Tibial nerve (tissue), 4 donors: ENCODE data around the gene PCDH9. TPM values are rescaled to one million over a fixed set of nuclear protein-coding genes. Genes with fewer than 3 reads are reported as not detected.

Experiments used
- DNase-seq, 2 donors: peaks; one replicate each; pipeline ENCODE4 v3.0.0-alpha.2; 2019; ENCODE audit warnings: low spot score in 2 of 2
- H3K27ac ChIP-seq, 4 donors: fragments of 200-600 bp; sonication (generic) in 3 of 4; one replicate each; pipeline ENCODE4 v1.5.1; 2017 to 2019; ENCODE audit warnings: mild to moderate bottlenecking in 1 of 4
- H3K27me3 ChIP-seq, 2 donors: fragments of 200-600 bp; sonication (generic) in 1 of 2; one replicate each; pipeline versions ENCODE4 v1.5.1 to v1.6.0; 2017 to 2019
- H3K36me3 ChIP-seq, 3 donors: fragments of 200-600 bp; sonication (generic); one replicate each; pipeline ENCODE4 v1.5.1; 2018 to 2019
- H3K4me1 ChIP-seq, 4 donors: fragments of 200-600 bp; sonication (generic) in 3 of 4; one replicate each; pipeline ENCODE4 v1.5.1; 2017 to 2019
- H3K4me3 ChIP-seq, 4 donors: fragments of 200-600 bp; sonication (generic) in 3 of 4; one replicate each; pipeline ENCODE4 v1.5.1; 2017 to 2019; ENCODE audit warnings: mild to moderate bottlenecking in 1 of 4, moderate library complexity in 1 of 4
- H3K9me3 ChIP-seq, 4 donors: fragments of 200-600 bp; sonication (generic) in 3 of 4; one replicate each; pipeline ENCODE4 v1.5.1; 2017 to 2019
- CTCF ChIP-seq, 5 experiments: fragments of 200-600 bp in 3 of 5; fragments of 450-650 bp in 2 of 5; sonication (generic) in 3 of 5; IDR thresholded peaks; one replicate each; pipeline ENCODE4 v1.5.1; 2016 to 2019; ENCODE audit warnings: antibody characterized with exemption in 5 of 5, mild to moderate bottlenecking in 3 of 5, moderate library complexity in 2 of 5
- EP300 ChIP-seq, 2 donors: sonication (generic); formaldehyde crosslinking; IDR thresholded peaks; one replicate each; pipeline ENCODE4 v1.6.1; 2017; ENCODE audit warnings: antibody characterized with exemption in 2 of 2, mild to moderate bottlenecking in 1 of 2
- POLR2A ChIP-seq, 2 donors: fragments of 450-650 bp; IDR thresholded peaks; one replicate each; pipeline ENCODE4 v1.6.1; 2017; ENCODE audit warnings: antibody characterized with exemption in 2 of 2, mild to moderate bottlenecking in 2 of 2, moderate library complexity in 2 of 2
- WGBS, 2 donors: methylation state at CpG; one replicate each; pipeline ENCODE4 v1.1.5; 2018; 5-methylcytosine and 5-hydroxymethylcytosine counted together
- total RNA-seq, 4 donors: library from RNA; depleted of rRNA; stranded (reverse); fragments of >200 nt; gene quantifications; one replicate each; pipeline ENCODE4 v1.1.0, GENCODE V29; 2016

PCDH9 gene
- total RNA-seq, 4 donors from 2014 or later, result 11.8 to 28.6 (median 14.4) TPM

GRCh38 chr13:66665991-66666390, 564.1 kb downstream of the PCDH9 start:
- H3K4me3 ChIP-seq, result no peak overlapping the region
- H3K27me3 ChIP-seq, result no peaks in the 10 kb centered on the region
- no peak overlapping the region for H3K27ac ChIP-seq
- no peaks in the 10 kb centered on the region for H3K9me3 ChIP-seq
- TF ChIP-seq CTCF (IDR thresholded peaks at IDR 0.05) (no peak), EP300 (IDR thresholded peaks at IDR 0.05) (no peak), POLR2A (IDR thresholded peaks at IDR 0.05) (no peak)
- DNase-seq, result no peak
- H3K4me1 ChIP-seq, result no peaks in the 10 kb centered on the region
- H3K36me3 ChIP-seq, result no peaks in the 10 kb centered on the region
- WGBS, 2 donors, result 53 to 61% methylated on average over 5 of the region's 5 CpGs

GRCh38 chr13:66663711-66664110, 566.4 kb downstream of the PCDH9 start:
- no peaks in the 10 kb centered on the region for H3K9me3 ChIP-seq
- no peak for DNase-seq
- H3K27ac ChIP-seq, result no peak overlapping the region
- no peak overlapping the region for H3K4me3 ChIP-seq
- peaks cover 0 to 4% (median 0%) of the 10 kb centered on the region in 4 donors for H3K4me1 ChIP-seq
- TF ChIP-seq EP300 (IDR thresholded peaks at IDR 0.05) (no peak), POLR2A (IDR thresholded peaks at IDR 0.05) (no peak), CTCF (IDR thresholded peaks at IDR 0.05) (no peak)
- no peaks in the 10 kb centered on the region for H3K36me3 ChIP-seq
- H3K27me3 ChIP-seq, result no peaks in the 10 kb centered on the region

- Histone ChIP-seq H3K4me3 (no peak overlapping the region), H3K27me3 (no peaks in the 10 kb centered on the region), H3K9me3 (no peaks in the 10 kb centered on the region), H3K4me1 (peaks cover 0 to 4% (median 0%) of the 10 kb centered on the region in 4 donors), H3K36me3 (no peaks in the 10 kb centered on the region), H3K27ac (no peak overlapping the region)
- DNase-seq, result no peak
- no peak for TF ChIP-seq POLR2A (IDR thresholded peaks at IDR 0.05)
- TF ChIP-seq EP300 (IDR thresholded peaks at IDR 0.05), result no peak
- no peak for TF ChIP-seq CTCF (IDR thresholded peaks at IDR 0.05)
- WGBS, 2 donors, result 72 to 76% methylated on average over 2 of the region's 2 CpGs
These were observed 566.9 kb downstream of the PCDH9 start for GRCh38 chr13:66663206-66663605.

GRCh38 chr13:66661336-66661735, 568.8 kb downstream of the PCDH9 start:
- Histone ChIP-seq H3K4me3 (no peak overlapping the region), H3K4me1 (peaks cover 0 to 13% (median 0%) of the 10 kb centered on the region in 4 donors), H3K36me3 (no peaks in the 10 kb centered on the region), H3K27me3 (no peaks in the 10 kb centered on the region), H3K27ac (no peak overlapping the region), H3K9me3 (no peaks in the 10 kb centered on the region)
- TF ChIP-seq EP300 (IDR thresholded peaks at IDR 0.05), result no peak
- TF ChIP-seq CTCF (IDR thresholded peaks at IDR 0.05), result no peak
- TF ChIP-seq POLR2A (IDR thresholded peaks at IDR 0.05), result no peak
- whole genome bisulfite sequencing, 2 donors, result 85 to 87% methylated on average over 2 of the region's 2 CpGs
- no peak for DNase-seq

GRCh38 chr13:66660468-66660813, 569.7 kb downstream of the PCDH9 start:
- no peak for DNase-seq
- TF ChIP-seq POLR2A (IDR thresholded peaks at IDR 0.05), result no peak
- TF ChIP-seq CTCF (IDR thresholded peaks at IDR 0.05), result no peak
- TF ChIP-seq EP300 (IDR thresholded peaks at IDR 0.05), result no peak
- Histone ChIP-seq H3K36me3 (no peaks in the 10 kb centered on the region), H3K4me3 (no peak overlapping the region), H3K9me3 (no peaks in the 10 kb centered on the region), H3K27ac (no peak overlapping the region), H3K4me1 (peaks cover 0 to 13% (median 0%) of the 10 kb centered on the region in 4 donors), H3K27me3 (no peaks in the 10 kb centered on the region)
